ENCODE data around the gene ACTR1B.

- TF ChIP-seq CTCF (conservative IDR thresholded peaks at IDR 0.05; ENCODE audit: low read depth, low read length): no peak
- no peak for TF ChIP-seq EZH2 (IDR thresholded peaks at IDR 0.05; ENCODE audit: borderline replicate concordance, low read depth, low read length, poor library complexity, severe bottlenecking)
Measured at GRCh38 chr2:97712693-97713295, 49.0 kb upstream of the ACTR1B start.

Data from A673 (cell line).